KMS-11 (cell line): ENCODE measurements around the gene RAB40C.

Experiments
- H2AFZ ChIP-seq: fragments of 200-600 bp; sonication (generic); 2 replicates; pipeline ENCODE4 v1.6.1; 2016; ENCODE audit warnings: antibody characterized with exemption, mixed run types, low read depth
- H3K27ac ChIP-seq: fragments of 200-600 bp; sonication (generic); 2 replicates; pipeline ENCODE4 v1.6.1; 2016; ENCODE audit warnings: mild to moderate bottlenecking, mixed run types
- H3K27me3 ChIP-seq: fragments of 200-600 bp; sonication (generic); 2 replicates; pipeline ENCODE4 v1.6.1; 2017; ENCODE audit warnings: mild to moderate bottlenecking, low read depth, mixed run types, moderate library complexity; ENCODE audit not compliant: insufficient read depth
- H3K36me3 ChIP-seq: fragments of 200-600 bp; sonication (generic); 2 replicates; pipeline ENCODE4 v1.6.1; 2017; ENCODE audit warnings: mild to moderate bottlenecking, mixed run types; ENCODE audit not compliant: insufficient read depth
- H3K4me1 ChIP-seq: fragments of 200-600 bp; sonication (generic); 2 replicates; pipeline ENCODE4 v1.6.1; 2016; ENCODE audit warnings: mild to moderate bottlenecking, low read depth, mixed run types; ENCODE audit not compliant: poor library complexity, severe bottlenecking
- H3K4me2 ChIP-seq: fragments of 200-600 bp; sonication (generic); 2 replicates; pipeline ENCODE4 v1.7.0; 2016; ENCODE audit warnings: mild to moderate bottlenecking, mixed run types
- H3K4me3 ChIP-seq: fragments of 200-600 bp; sonication (generic); IDR thresholded peaks from 2 replicates; pipeline ENCODE4 v1.6.1; 2017; ENCODE audit warnings: low read depth, low read length, mixed read lengths; ENCODE audit not compliant: insufficient read depth
- H3K79me2 ChIP-seq: fragments of 200-600 bp; sonication (generic); 2 replicates; pipeline ENCODE4 v1.6.1; 2016; ENCODE audit warnings: low read depth, mixed run types; ENCODE audit not compliant: insufficient read depth
- H3K9ac ChIP-seq: fragments of 200-600 bp; sonication (generic); 2 replicates; pipeline ENCODE4 v1.6.1; 2016; ENCODE audit warnings: mild to moderate bottlenecking, mixed run types
- H4K20me1 ChIP-seq: fragments of 200-600 bp; sonication (generic); 2 replicates; pipeline ENCODE4 v1.6.1; 2016; ENCODE audit warnings: mild to moderate bottlenecking, mixed run types; ENCODE audit not compliant: insufficient read depth
- TF ChIP-seq, protein P1 (sequence below): fragments of 200-600 bp; sonication (generic); conservative IDR thresholded peaks from 2 replicates; pipeline ENCODE4 v1.6.1; 2017; ENCODE audit warnings: low read depth, mild to moderate bottlenecking, antibody characterized with exemption, low read length, moderate library complexity, mixed read lengths

Gene RAB40C

GRCh38 chr16:561413-561794 lies 28.5 kb upstream of the RAB40C start:
- Histone ChIP-seq H3K4me3 (no peak overlapping the region), H2AFZ (no peak overlapping the region), H3K9ac (no peak overlapping the region), H3K36me3 (no peaks in the 10 kb centered on the region), H3K4me1 (peaks cover 6% of the 10 kb centered on the region), H3K79me2 (no peaks in the 10 kb centered on the region), H3K27ac (no peak overlapping the region), H3K4me2 (no peak overlapping the region), H4K20me1 (no peaks in the 10 kb centered on the region), H3K27me3 (peaks cover 36% of the 10 kb centered on the region)
- TF ChIP-seq, protein P1, sequence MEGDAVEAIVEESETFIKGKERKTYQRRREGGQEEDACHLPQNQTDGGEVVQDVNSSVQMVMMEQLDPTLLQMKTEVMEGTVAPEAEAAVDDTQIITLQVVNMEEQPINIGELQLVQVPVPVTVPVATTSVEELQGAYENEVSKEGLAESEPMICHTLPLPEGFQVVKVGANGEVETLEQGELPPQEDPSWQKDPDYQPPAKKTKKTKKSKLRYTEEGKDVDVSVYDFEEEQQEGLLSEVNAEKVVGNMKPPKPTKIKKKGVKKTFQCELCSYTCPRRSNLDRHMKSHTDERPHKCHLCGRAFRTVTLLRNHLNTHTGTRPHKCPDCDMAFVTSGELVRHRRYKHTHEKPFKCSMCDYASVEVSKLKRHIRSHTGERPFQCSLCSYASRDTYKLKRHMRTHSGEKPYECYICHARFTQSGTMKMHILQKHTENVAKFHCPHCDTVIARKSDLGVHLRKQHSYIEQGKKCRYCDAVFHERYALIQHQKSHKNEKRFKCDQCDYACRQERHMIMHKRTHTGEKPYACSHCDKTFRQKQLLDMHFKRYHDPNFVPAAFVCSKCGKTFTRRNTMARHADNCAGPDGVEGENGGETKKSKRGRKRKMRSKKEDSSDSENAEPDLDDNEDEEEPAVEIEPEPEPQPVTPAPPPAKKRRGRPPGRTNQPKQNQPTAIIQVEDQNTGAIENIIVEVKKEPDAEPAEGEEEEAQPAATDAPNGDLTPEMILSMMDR: no peak

- Histone ChIP-seq H3K9ac (no peak overlapping the region), H3K36me3 (no peaks in the 10 kb centered on the region), H3K4me3 (no peak overlapping the region), H3K4me1 (peaks cover 14% of the 10 kb centered on the region), H2AFZ (no peak overlapping the region), H4K20me1 (no peaks in the 10 kb centered on the region), H3K27ac (no peak overlapping the region), H3K79me2 (no peaks in the 10 kb centered on the region), H3K27me3 (peaks cover 34% of the 10 kb centered on the region), H3K4me2 (no peak overlapping the region)
- TF ChIP-seq, protein P1: no peak
These were observed 27.6 kb upstream of the RAB40C start for GRCh38 chr16:561957-562938.

DNA sequence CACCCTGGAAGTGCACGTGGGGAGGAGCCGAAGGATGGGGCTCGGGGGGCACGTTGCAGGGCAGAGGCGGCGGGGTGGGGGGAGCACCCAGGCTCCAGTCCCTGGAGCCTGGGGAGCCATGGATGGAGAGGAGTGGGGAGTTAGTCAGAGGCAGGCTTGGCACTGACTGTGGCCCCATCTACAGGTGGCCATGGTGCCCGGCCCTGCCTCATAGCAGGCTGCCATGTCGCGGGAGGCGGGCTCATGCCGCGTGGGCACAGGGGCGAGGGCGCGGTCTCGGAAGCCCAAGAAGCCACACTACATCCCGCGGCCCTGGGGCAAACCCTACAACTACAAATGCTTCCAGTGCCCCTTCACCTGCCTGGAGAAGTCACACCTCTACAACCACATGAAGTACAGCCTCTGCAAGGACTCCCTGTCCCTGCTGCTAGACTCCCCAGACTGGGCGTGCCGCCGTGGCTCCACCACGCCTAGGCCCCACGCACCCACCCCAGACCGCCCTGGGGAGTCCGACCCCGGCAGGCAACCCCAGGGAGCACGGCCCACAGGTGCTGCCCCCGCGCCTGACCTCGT lies 26.7 kb upstream of the RAB40C start:
- H3K36me3 ChIP-seq: no peaks in the 10 kb centered on the region
- H3K4me1 ChIP-seq: peaks cover 21% of the 10 kb centered on the region
- H3K4me3 ChIP-seq: no peak overlapping the region
- H3K79me2 ChIP-seq: no peaks in the 10 kb centered on the region
- no peak overlapping the region for H3K4me2 ChIP-seq
- H3K27ac ChIP-seq: no peak overlapping the region
- H3K27me3 ChIP-seq: peaks cover 26% of the 10 kb centered on the region
- TF ChIP-seq, protein P1: no peak
- H3K9ac ChIP-seq: no peak overlapping the region
- no peaks in the 10 kb centered on the region for H4K20me1 ChIP-seq
- no peak overlapping the region for H2AFZ ChIP-seq

DNA sequence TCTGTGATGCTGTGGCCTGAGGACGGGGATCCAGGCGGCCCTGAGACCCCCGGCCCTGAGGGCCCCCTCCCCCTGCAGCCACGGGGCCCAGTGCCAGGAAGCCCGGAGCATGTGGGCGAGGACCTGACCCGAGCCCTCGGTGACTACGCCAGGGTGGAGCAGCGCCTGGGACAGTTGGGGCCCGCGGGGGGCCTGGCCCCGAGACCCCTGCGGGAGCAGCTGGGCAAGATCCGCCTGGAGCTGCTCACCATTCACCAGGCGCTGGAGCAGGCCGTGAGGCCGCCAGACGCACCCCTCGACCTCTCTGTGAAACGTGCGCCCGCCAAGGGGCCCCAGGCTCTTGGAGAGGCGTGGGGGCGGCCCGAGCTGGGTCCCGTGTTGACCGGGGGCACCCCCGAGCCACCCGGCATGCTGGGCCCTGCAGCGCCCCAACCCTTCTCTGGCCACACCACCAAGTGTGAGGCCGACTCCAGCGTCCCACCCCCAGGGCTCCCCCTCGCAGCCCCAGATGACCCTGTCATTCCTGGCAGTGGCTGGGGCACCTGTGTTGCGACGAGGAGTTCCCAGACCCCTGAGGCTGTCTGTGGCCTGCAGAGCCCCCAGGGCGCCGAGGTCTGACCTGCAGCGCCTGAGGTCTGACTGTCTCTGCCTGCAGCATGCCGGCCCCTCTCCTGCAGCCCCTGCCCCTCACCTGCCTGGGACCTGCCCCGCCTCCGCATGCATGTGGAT lies 25.0 kb upstream of the RAB40C start:
- Histone ChIP-seq H2AFZ (no peak overlapping the region), H3K4me2 (no peak overlapping the region), H3K27me3 (peaks cover 13% of the 10 kb centered on the region; the same call in 1 of the 2 replicates), H3K4me1 (peaks cover 30% of the 10 kb centered on the region), H3K79me2 (no peaks in the 10 kb centered on the region), H3K27ac (no peak overlapping the region), H4K20me1 (no peaks in the 10 kb centered on the region), H3K4me3 (no peak overlapping the region), H3K36me3 (no peaks in the 10 kb centered on the region), H3K9ac (no peak overlapping the region)
- TF ChIP-seq, protein P1: no peak
